Measurements from ENCODE around the gene ZNF540.
"Not testable (repeated sequence)": the region's sequence is repeated elsewhere in the genome, so short reads cannot be mapped to it uniquely, and the experiment has no call there.

ZNF540 gene

DNA sequence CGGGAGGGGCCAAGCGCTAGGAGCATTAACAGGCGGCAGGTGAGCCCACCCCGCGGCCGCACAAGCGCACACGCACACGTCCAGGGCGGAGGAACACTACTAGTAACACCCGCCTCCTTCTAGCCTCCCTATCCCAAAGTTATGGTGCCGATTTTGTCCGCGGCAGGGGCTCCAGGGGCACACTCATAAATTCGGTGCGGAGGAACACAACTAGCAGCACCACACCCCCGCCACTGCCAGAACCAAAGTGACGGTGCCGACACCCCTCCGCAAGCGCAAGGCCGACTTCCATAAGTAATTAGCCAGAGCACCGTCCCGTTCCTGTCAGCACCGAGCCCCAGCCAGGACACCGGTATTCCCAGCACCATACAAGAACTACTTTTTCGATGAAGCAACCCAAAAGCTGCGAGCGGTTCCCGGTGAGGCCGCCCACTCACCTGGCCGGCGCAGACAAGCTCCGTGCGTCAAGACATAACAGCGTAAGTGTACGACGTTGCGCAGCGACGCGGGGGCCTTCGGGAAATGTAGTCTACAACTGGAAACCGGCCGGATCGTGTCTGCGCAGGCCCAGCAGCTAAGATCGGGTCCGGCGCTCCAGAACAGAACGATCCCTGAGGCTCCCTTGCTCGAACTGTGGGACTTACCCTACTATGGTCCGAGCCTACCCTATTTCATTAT, at the start of gene ZNF540, which contains the start of gene ZNF571:
TSS of gene ZNF540 (plus strand) at position 573 of the 678 bp plus-strand sequence. CDS start 3,572 bp downstream, outside the sequence.
TSS of gene ZNF571 (minus strand) at position 489 of the 678 bp plus-strand sequence. CDS start 8,116 bp downstream, outside the sequence.
- peak; percentile 91 for DNase-seq

GRCh38 chr19:37551129-37551993, 43.3 kb upstream of the ZNF540 start:
- peak; percentile 78 for DNase-seq

DNA sequence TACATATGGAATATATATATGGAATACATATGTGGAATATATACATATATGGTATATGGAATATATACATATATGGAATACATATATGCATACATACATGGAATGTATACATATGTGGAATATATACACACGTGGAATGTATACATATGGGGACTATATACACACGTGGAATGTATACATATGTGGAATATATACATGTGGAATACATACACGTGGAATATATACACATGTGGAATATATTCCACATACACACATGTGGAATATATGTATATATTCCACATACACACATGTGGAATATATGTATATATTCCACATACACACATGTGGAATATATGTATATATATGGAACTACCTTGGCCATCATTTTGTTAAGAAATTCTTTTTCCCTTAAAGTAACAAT, 31.2 kb upstream of the ZNF540 start:
- no peak for DNase-seq

DNA sequence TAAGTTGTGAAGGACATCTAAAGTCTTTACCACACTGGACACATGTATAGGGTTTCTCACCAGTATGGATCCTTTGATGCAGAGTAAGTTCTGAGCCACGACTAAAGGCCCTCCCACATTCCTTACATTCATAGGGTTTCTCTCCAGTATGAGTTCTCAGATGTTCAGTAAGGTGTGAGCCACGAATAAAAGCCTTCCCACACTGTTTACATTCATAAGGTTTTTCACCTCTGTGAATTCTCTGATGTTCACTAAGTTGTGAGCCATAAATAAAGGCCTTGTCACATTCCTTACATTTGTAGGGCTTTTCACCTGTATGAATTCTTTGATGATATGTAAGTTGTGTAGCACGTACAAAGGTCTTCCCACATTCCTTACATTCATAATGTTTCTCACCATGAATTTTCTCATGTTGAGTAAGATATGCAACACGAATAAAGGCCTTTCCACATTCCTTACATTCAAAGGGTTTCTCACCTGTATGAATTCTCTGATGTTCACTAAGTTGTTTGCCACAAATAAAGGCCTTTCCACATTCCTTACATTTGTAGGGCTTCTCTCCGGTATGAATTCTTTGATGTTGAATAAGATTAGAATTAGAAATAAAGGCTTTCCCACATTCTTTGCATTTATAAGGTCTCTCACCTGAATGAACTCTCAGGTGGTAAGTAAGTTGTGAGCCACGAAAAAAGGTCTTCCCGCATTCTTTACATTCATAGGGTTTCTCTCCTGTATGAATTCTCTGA, 29.9 kb upstream of the ZNF540 start:
- DNase-seq = no peak

DNA sequence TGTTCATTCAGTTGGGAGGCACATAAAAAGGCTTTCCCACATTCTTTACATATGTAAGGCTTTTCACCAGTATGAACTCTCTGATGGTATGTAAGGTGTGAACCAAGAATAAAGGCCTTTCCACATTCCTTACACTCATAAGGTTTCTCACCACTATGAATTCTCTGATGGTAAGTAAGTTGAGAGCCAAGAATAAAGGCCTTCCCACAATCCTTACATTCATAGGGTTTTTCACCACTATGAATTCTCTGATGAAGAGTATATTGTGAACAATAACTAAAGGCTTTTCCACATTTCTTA, 29.4 kb upstream of the ZNF540 start:
- DNase-seq = no peak

GRCh38 chr19:37572203-37572602, 22.5 kb upstream of the ZNF540 start:
- DNase-seq = peak; percentile 27

DNA sequence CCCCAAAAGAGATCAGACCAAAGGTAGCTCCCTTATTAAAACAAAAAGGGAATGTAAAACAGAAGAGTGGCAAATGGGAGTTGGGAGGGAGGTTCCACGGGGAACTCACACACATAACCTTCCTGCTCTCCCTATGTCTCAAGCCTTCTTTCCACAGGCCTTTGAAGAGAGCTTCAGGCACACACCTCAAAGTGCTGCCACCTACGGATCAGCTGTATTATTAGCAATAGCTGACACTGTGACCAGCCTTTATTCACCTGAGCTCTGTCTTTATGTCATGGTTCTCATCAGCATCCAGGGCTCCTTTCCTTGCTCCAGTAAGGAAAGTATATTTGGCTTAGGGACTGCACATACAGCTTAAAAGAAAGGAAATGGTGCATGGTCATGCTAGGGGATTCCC, 11.3 kb upstream of the ZNF540 start:
- DNase-seq = no peak

DNA sequence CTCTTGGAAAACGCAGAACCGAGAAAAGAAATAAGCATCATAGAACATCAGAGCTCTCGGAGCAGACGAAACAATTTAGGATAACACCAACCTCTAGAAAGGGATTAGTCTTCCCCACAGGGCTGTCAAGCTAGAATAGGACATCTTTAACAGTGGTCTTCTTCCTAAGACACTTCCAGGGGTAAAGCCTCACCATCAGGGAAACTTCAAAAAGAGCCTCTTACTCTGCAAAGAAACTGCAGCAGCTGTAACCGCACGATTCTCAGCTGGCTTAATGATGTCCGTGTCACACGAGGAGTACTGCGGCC, 726 bp upstream of the ZNF540 start:
- no peak for DNase-seq

- no peak for DNase-seq
Observed at GRCh38 chr19:37594982-37595382, 306 bp downstream of the ZNF540 start.

- DNase-seq = peak; percentile 21
Observed at GRCh38 chr19:37635076-37636056, 40.7 kb downstream of the ZNF540 start.

DNA sequence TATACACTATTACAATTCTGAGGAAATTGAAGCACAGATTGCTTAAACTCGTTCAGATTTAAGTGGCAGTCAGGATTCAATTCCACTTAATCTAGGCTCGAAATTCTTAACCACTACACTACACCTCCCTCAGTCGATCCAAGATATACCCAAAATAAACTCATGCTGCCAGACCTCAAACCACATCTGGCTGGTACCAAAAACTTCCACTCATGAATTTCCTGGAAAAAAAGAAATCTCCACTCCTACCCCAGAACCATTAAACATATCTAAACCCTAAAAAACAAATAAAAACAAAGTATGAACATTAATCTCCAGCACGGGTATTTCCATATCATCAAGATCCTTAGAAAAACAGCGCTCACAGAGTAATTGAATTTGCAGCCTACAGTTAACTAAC, 59.4 kb downstream of the ZNF540 start:
- no peak for DNase-seq

GRCh38 chr19:37654629-37655300, 60.1 kb downstream of the ZNF540 start:
- DNase-seq = peak; percentile 53

DNA sequence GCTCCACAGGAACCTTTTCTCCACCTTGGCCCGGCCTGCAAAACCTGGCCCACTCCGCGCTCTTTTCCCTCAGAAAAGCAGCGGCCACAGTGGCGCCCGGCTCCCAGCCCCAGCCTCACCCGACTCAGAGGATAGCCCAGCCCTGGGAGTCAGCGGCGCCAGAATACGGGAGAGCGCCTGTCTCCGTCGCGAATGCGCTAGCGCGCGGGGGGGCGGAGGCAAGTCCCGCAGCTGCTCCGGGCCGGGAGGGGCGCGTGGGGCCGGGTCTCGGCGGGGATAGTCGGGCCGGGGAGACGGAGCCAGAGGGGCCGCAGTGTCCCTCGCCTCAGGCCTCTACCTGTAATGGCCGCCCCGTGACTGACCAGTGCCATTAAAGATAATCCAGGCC, 60.6 kb downstream of the ZNF540 start, which contains the start of gene ZFP30:
TSS of gene ZFP30 (minus strand) at position 165 of the 388 bp plus-strand sequence. CDS start 7,643 bp downstream, outside the sequence.
- DNase-seq = peak; percentile 86

DNA sequence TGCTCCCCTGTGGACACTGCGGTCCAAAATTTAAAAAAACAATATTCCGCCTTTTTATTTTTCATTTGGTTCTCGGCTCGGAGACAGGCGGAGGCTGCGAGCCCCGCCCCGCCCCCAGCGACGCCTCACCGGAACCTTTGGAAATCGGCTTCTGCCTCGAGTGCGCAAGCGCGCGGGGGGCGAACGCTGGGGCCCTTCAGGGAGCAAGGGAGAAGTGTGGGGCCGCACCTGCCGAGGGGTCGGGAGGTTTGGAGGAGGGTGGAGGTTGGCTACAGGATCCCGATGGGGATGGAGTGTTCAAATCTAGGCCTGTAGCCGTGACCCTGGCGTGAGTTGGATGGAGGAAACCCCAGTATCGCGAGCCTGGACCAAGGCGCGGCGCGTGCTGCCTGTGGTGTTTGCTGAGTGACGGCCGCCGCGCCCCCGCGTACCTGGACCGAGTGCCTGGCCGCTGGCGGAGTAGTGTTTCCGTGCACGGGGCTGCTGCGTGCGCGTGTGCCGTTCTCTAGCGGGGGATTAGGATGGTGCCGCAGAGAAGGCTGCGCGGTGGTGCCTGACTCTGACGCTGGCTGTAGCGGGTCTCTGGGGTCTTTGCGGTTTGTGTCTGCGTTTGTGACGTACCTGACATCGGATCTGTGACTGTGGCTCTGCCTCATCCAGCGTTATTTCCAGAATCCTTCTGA, 61.2 kb downstream of the ZNF540 start:
- DNase-seq = peak; percentile 82

- not testable (repeated sequence) for DNase-seq
Observed at GRCh38 chr19:37657157-37657556, 62.5 kb downstream of the ZNF540 start.

Measured in fibroblast of skin of right biceps (primary cell).